ENCODE results near the gene UNC93A.
A peak's percentile ranks its signal among the peaks of the same experiment; 100 is the strongest.
"Not testable (repeated sequence)": the region's sequence is repeated elsewhere in the genome, so short reads cannot be mapped to it uniquely, and the experiment has no call there.

UNC93A gene

DNA sequence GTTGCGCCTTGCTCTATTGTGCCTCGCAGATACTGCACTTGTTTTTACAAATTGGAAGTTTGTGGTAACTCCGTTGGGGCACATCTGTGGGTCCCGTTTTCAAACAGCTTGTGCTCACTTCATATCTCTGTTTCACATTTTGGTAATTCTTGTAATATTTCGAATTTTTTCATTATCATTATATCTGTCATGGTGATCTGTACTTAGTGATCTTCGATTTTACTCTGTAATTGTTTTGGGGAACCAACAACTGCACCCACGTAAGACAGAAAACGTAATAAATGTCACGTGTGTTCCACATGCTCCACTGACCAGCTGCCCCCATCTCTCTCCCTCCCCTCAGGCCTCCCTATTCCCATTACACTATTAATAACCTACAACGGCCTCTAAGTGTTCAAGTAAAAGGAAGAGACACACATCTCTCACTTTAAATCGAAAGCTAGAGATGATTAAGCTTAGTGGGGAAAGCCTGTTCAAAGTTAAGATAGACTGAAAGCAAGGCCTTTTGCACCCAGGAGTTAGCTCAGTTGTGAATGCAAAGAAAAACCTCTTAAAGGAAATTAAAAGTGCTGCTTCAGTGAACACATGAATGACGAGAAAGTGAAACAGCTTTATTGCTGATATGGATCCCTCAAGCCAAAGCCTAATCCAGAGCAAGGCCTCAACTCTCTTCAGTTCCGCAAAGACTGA is 60.7 kb downstream of the UNC93A start:
- Histone ChIP-seq H3K4me3 (peak overlapping the region; percentile 66), H3K4me2 (peak overlapping the region; percentile 97), H3K36me3 (no peaks in the 10 kb centered on the region; the same call in 1 of the 2 replicates), H3K27ac (peak overlapping the region; percentile 51), H4K20me1 (peaks cover 6% of the 10 kb centered on the region; the same call in 1 of the 2 replicates), H3K9me3 (peaks cover 15% of the 10 kb centered on the region), H3K4me1 (peaks cover 53% of the 10 kb centered on the region), H3K9ac (peak overlapping the region; percentile 34; the same call in 1 of the 2 replicates), H3K27me3 (peaks cover 23% of the 10 kb centered on the region)
- no peak for TF ChIP-seq Cebpa-rat (IDR thresholded peaks at IDR 0.05)

DNA sequence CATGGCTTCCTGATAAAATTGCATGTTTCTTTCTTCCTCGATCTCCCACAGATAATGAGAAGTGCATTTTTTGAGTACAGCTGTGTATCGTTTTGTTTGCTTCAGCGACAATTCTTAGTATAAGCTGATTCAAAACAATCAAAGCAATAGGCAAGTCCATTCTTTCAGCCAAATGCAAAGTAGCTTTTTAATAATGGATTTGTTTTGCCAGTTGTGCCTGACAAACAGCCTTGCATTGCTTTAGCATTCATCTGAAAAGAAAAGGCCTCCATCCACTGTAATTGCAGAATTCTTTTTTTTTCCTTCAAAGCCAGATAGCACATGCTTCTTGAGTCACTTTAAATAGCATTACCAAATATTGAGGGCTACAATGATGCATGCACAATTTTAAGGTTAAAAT is 65.8 kb downstream of the UNC93A start:
- no peak for TF ChIP-seq Cebpa-rat (IDR thresholded peaks at IDR 0.05)
- Histone ChIP-seq H3K27ac (no peak overlapping the region), H3K4me3 (no peak overlapping the region), H3K36me3 (no peaks in the 10 kb centered on the region; the same call in 1 of the 2 replicates), H3K4me2 (no peak overlapping the region), H4K20me1 (no peaks in the 10 kb centered on the region), H3K27me3 (peaks cover 13% of the 10 kb centered on the region; the same call in 1 of the 2 replicates), H3K9me3 (peaks cover 15% of the 10 kb centered on the region), H3K4me1 (peaks cover 14% of the 10 kb centered on the region), H3K9ac (no peak overlapping the region)

DNA sequence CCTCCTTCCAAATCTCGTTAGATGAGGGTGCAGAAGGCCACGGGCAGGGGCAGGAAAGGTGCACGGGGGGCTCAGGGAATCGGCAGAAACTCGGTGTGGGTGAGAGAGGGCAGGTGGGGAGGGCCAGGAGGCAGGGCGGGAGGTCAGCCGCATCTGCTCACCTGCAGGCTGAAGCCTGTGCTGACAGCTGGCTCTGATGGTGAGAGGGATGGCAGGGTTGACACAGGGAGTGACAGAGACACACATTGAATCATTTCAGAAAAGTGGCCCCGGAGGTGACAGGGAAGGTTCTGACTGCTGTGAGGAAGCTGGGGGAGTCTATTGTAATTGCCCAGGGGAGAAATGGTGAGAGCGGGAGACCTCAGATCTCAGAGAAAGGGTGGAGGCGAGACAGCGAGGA is 67.3 kb downstream of the UNC93A start:
- peaks cover 13% of the 10 kb centered on the region; the same call in 1 of the 2 replicates for H3K27me3 ChIP-seq
- H3K4me3 ChIP-seq = not testable (repeated sequence)

DNA sequence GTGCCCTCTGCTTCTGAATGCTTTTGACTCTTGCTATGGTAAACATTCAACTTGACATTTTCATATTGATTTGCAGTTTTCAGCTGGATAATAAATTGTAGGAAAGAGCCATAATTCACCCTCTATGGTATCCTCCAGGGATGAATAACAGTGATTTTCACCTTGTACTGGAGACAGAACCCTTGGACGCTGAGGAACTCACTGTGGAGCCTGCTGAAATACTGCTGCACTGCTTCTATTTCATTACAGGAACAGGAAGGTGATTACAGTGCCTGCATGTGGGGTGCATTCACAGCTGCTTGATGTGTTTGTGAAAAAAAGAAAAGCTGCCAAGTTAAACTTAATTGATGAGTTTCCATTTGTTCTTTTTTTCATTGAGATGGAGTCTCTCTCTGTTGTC is 70.1 kb downstream of the UNC93A start:
- H3K27me3 ChIP-seq = peaks cover 13% of the 10 kb centered on the region; the same call in 1 of the 2 replicates
- H3K9me3 ChIP-seq, H3K4me1 ChIP-seq, H3K4me2 ChIP-seq, H4K20me1 ChIP-seq, H3K36me3 ChIP-seq, H3K27ac ChIP-seq, H3K4me3 ChIP-seq, H3K9ac ChIP-seq: not testable (repeated sequence)

More for the DNA sequence above, 67.3 kb downstream of the UNC93A start:
- H3K4me2 ChIP-seq = peak overlapping the region; percentile 24; the same call in 1 of the 2 replicates
- not testable (repeated sequence) for H3K4me1 ChIP-seq, H3K9ac ChIP-seq, H3K27ac ChIP-seq, H3K36me3 ChIP-seq, H3K9me3 ChIP-seq, H4K20me1 ChIP-seq

All from BLaER1 (cell line).